Liver (tissue), 9 donors: ENCODE data around the gene UBC. TPM values are rescaled to one million over a fixed set of nuclear protein-coding genes. Genes with fewer than 3 reads are reported as not detected.

Source experiments
- DNase-seq: peaks from one replicate; pipeline ENCODE4 v3.0.0-alpha.2; 2017; ENCODE audit warnings: low spot score
- H3K27ac ChIP-seq, 2 donors: one replicate each; pipeline ENCODE4 v1.7.0; 2013; ENCODE audit warnings: inconsistent platforms in 2 of 2, low read length in 2 of 2, control low read depth in 1 of 2, low read depth in 1 of 2, mild to moderate bottlenecking in 1 of 2
- H3K27me3 ChIP-seq, 4 donors: one replicate each; pipeline versions ENCODE4 v1.6.1 to v1.7.0; 2013; ENCODE audit warnings: low read length in 3 of 4, inconsistent platforms in 1 of 4, mild to moderate bottlenecking in 1 of 4, moderate library complexity in 1 of 4; ENCODE audit not compliant: control insufficient read depth in 4 of 4, insufficient read depth in 4 of 4
- H3K36me3 ChIP-seq, 4 donors: one replicate each; pipeline versions ENCODE4 v1.6.1 to v1.7.0; 2013; ENCODE audit warnings: low read length in 3 of 4, mild to moderate bottlenecking in 3 of 4, low read depth in 1 of 4, moderate library complexity in 1 of 4; ENCODE audit not compliant: control insufficient read depth in 4 of 4, insufficient read depth in 3 of 4
- H3K4me1 ChIP-seq, 4 donors: one replicate each; pipeline versions ENCODE4 v1.6.1 to v1.7.0; 2013; ENCODE audit warnings: low read length in 3 of 4, mild to moderate bottlenecking in 3 of 4, moderate library complexity in 1 of 4; ENCODE audit not compliant: control insufficient read depth in 4 of 4, insufficient read depth in 4 of 4
- H3K4me3 ChIP-seq, 3 donors: one replicate each; pipeline versions ENCODE4 v1.6.1 to v1.7.0; 2013; ENCODE audit warnings: low read length in 3 of 3, control low read depth in 1 of 3, low read depth in 1 of 3, mild to moderate bottlenecking in 1 of 3
- H3K9ac ChIP-seq, 2 donors: one replicate each; pipeline ENCODE4 v1.7.0; 2013; ENCODE audit warnings: low read length in 2 of 2, mild to moderate bottlenecking in 2 of 2, moderate library complexity in 2 of 2, control low read depth in 1 of 2, low read depth in 1 of 2
- H3K9me3 ChIP-seq, 4 donors: one replicate each; pipeline versions ENCODE4 v1.6.1 to v1.7.0; 2013; ENCODE audit warnings: low read length in 3 of 4; ENCODE audit not compliant: control insufficient read depth in 4 of 4
- EGR1 ChIP-seq, 2 donors: IDR thresholded peaks; 2 replicates each; pipeline ENCODE4 v1.6.1; 2016 to 2018; ENCODE audit warnings: antibody characterized with exemption in 2 of 2, low read depth in 2 of 2
- FOXA1 ChIP-seq: IDR thresholded peaks from 2 replicates; pipeline ENCODE4 v1.6.1; 2016; ENCODE audit warnings: antibody characterized with exemption
- FOXA2 ChIP-seq: IDR thresholded peaks from 2 replicates; pipeline ENCODE4 v1.6.1; 2016; ENCODE audit warnings: antibody characterized with exemption
- GABPA ChIP-seq, 2 donors: IDR thresholded peaks in 1 of 2; conservative IDR thresholded peaks in 1 of 2; 2 replicates each; pipeline ENCODE4 v1.6.1; 2016; ENCODE audit warnings: antibody characterized with exemption in 2 of 2, mild to moderate bottlenecking in 1 of 2, moderate library complexity in 1 of 2
- HNF4G ChIP-seq: IDR thresholded peaks from 2 replicates; pipeline ENCODE4 v1.6.1; 2016; ENCODE audit warnings: antibody characterized with exemption
- JUND ChIP-seq, 2 donors: IDR thresholded peaks; 2 replicates each; pipeline ENCODE4 v1.6.1; 2016; ENCODE audit warnings: antibody characterized with exemption in 2 of 2
- MAX ChIP-seq: IDR thresholded peaks from 2 replicates; pipeline ENCODE4 v1.6.1; 2016; ENCODE audit warnings: antibody characterized with exemption
- NR2F2 ChIP-seq: IDR thresholded peaks from 2 replicates; pipeline ENCODE4 v1.6.1; 2016; ENCODE audit warnings: antibody characterized with exemption
- RAD21 ChIP-seq, 2 donors: IDR thresholded peaks; 2 replicates each; pipeline ENCODE4 v1.6.1; 2016; ENCODE audit warnings: antibody characterized with exemption in 2 of 2, mild to moderate bottlenecking in 2 of 2
- RXRA ChIP-seq, 2 donors: IDR thresholded peaks; 2 replicates each; pipeline ENCODE4 v1.6.1; 2017 to 2018; ENCODE audit warnings: antibody characterized with exemption in 2 of 2, mild to moderate bottlenecking in 1 of 2
- SP1 ChIP-seq: IDR thresholded peaks from 2 replicates; pipeline ENCODE4 v1.6.1; 2018; ENCODE audit warnings: antibody characterized with exemption, mild to moderate bottlenecking
- TAF1 ChIP-seq: conservative IDR thresholded peaks from 2 replicates; pipeline ENCODE4 v1.6.1; 2016; ENCODE audit warnings: antibody characterized with exemption, mild to moderate bottlenecking
- YY1 ChIP-seq: IDR thresholded peaks from 2 replicates; pipeline ENCODE4 v1.6.1; 2016; ENCODE audit warnings: antibody characterized with exemption, mild to moderate bottlenecking
- ZBTB33 ChIP-seq: IDR thresholded peaks from 2 replicates; pipeline ENCODE4 v1.6.1; 2016; ENCODE audit warnings: antibody characterized with exemption
- WGBS: extraction: QIAGEN DNeasy Blood & Tissue Kit; methylation state at CpG from one replicate; pipeline ENCODE4 v1.1.7; 2013; 5-methylcytosine and 5-hydroxymethylcytosine counted together
- polyA plus RNA-seq, 2 donors: library from polyadenylated mRNA; stranded (reverse) in 1 of 2; unstranded in 1 of 2; fragments of 200-250 nt in 1 of 2; fragments of >200 nt in 1 of 2; fragmentation: Nextera tagmentation in 1 of 2; extraction: Ambion mirVana in 1 of 2; gene quantifications; one replicate each; pipeline versions ENCODE4 v1.2.1 to v1.2.3, GENCODE V29; 2013 to 2015
- total RNA-seq, 2 donors: library from RNA; depleted of rRNA; stranded (reverse); fragments of >200 nt; gene quantifications; one replicate each; pipeline ENCODE4 v1.2.3, GENCODE V29; 2014
- TF ChIP-seq, protein P1 (sequence below): IDR thresholded peaks from 2 replicates; pipeline ENCODE4 v1.6.1; 2016; ENCODE audit warnings: antibody characterized with exemption
- TF ChIP-seq, protein P2 (sequence below): fragments of 150-350 bp; IDR thresholded peaks from 2 replicates; pipeline ENCODE4 v1.5.1; 2017; ENCODE audit warnings: improper control_type of control experiment, low read depth, low read length; ENCODE audit not compliant: missing input control
- TF ChIP-seq, protein P3 (sequence below): IDR thresholded peaks from 2 replicates; pipeline ENCODE4 v1.6.1; 2016; ENCODE audit warnings: antibody characterized with exemption, mild to moderate bottlenecking
- donor health status: healthy.
- donor health status: healthy.
- donor health status: healthy.
- donor health status: healthy.
- donor health status: healthy.

UBC gene
- total and polyA plus RNA-seq, 4 donors: 385 to 624 (median 468) TPM

GRCh38 chr12:124893792-124894516, 20.5 kb downstream of the UBC start:
- TF ChIP-seq ZBTB33: no peak
- no peak for TF ChIP-seq FOXA1
- no peak for TF ChIP-seq HNF4G
- TF ChIP-seq JUND (IDR thresholded peaks at IDR 0.05): no peak
- no peak for TF ChIP-seq SP1
- TF ChIP-seq, protein P1, sequence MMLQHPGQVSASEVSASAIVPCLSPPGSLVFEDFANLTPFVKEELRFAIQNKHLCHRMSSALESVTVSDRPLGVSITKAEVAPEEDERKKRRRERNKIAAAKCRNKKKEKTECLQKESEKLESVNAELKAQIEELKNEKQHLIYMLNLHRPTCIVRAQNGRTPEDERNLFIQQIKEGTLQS: no peak
- TF ChIP-seq GABPA (IDR thresholded peaks at IDR 0.05 in 1 of 2, conservative IDR thresholded peaks at IDR 0.05 in 1 of 2): no peak
- TF ChIP-seq FOXA2: no peak
- TF ChIP-seq NR2F2: no peak
- TF ChIP-seq RAD21 (IDR thresholded peaks at IDR 0.05): no peak
- no peak for TF ChIP-seq TAF1
- no peak for TF ChIP-seq MAX
- TF ChIP-seq, protein P2, sequence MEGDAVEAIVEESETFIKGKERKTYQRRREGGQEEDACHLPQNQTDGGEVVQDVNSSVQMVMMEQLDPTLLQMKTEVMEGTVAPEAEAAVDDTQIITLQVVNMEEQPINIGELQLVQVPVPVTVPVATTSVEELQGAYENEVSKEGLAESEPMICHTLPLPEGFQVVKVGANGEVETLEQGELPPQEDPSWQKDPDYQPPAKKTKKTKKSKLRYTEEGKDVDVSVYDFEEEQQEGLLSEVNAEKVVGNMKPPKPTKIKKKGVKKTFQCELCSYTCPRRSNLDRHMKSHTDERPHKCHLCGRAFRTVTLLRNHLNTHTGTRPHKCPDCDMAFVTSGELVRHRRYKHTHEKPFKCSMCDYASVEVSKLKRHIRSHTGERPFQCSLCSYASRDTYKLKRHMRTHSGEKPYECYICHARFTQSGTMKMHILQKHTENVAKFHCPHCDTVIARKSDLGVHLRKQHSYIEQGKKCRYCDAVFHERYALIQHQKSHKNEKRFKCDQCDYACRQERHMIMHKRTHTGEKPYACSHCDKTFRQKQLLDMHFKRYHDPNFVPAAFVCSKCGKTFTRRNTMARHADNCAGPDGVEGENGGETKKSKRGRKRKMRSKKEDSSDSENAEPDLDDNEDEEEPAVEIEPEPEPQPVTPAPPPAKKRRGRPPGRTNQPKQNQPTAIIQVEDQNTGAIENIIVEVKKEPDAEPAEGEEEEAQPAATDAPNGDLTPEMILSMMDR: no peak
- TF ChIP-seq, protein P3, sequence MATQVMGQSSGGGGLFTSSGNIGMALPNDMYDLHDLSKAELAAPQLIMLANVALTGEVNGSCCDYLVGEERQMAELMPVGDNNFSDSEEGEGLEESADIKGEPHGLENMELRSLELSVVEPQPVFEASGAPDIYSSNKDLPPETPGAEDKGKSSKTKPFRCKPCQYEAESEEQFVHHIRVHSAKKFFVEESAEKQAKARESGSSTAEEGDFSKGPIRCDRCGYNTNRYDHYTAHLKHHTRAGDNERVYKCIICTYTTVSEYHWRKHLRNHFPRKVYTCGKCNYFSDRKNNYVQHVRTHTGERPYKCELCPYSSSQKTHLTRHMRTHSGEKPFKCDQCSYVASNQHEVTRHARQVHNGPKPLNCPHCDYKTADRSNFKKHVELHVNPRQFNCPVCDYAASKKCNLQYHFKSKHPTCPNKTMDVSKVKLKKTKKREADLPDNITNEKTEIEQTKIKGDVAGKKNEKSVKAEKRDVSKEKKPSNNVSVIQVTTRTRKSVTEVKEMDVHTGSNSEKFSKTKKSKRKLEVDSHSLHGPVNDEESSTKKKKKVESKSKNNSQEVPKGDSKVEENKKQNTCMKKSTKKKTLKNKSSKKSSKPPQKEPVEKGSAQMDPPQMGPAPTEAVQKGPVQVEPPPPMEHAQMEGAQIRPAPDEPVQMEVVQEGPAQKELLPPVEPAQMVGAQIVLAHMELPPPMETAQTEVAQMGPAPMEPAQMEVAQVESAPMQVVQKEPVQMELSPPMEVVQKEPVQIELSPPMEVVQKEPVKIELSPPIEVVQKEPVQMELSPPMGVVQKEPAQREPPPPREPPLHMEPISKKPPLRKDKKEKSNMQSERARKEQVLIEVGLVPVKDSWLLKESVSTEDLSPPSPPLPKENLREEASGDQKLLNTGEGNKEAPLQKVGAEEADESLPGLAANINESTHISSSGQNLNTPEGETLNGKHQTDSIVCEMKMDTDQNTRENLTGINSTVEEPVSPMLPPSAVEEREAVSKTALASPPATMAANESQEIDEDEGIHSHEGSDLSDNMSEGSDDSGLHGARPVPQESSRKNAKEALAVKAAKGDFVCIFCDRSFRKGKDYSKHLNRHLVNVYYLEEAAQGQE: no peak
- TF ChIP-seq RXRA (IDR thresholded peaks at IDR 0.05): no peak
- no peak for TF ChIP-seq EGR1 (IDR thresholded peaks at IDR 0.05; ENCODE audit: low read depth in 2 of 2)
- no peak for TF ChIP-seq YY1
- 96% methylated on average over 9 of the region's 9 CpGs for WGBS
- no peak for DNase-seq

More at GRCh38 chr12:124893792-124894516, 20.5 kb downstream of the UBC start:
- H3K36me3 ChIP-seq: no peaks in the 10 kb centered on the region
- H3K9ac ChIP-seq: no peak overlapping the region
- H3K27me3 ChIP-seq: no peaks in the 10 kb centered on the region
- H3K4me1 ChIP-seq: peaks cover 3 to 18% (median 12%) of the 10 kb centered on the region in 4 donors
- no peak overlapping the region for H3K27ac ChIP-seq
- no peak overlapping the region for H3K4me3 ChIP-seq
- no peaks in the 10 kb centered on the region for H3K9me3 ChIP-seq
